Measurements from ENCODE around the gene KAZN.

KAZN gene

GRCh38 chr1:15070145-15070748 is 471.8 kb downstream of the KAZN start:
- no peak for DNase-seq

GRCh38 chr1:15071936-15072335 is 473.5 kb downstream of the KAZN start:
- no peak for DNase-seq

- no peak for DNase-seq
These were observed 475.4 kb downstream of the KAZN start for GRCh38 chr1:15073799-15074308.

- DNase-seq, result no peak
These were observed 476.7 kb downstream of the KAZN start for GRCh38 chr1:15075175-15075574.

- no peak for DNase-seq
These were observed 477.3 kb downstream of the KAZN start for GRCh38 chr1:15075817-15076216.

GRCh38 chr1:15076807-15077206 is 478.3 kb downstream of the KAZN start:
- no peak for DNase-seq

- no peak for DNase-seq
These were observed 478.9 kb downstream of the KAZN start for GRCh38 chr1:15077384-15077783.

- DNase-seq, result no peak
These were observed 482.0 kb downstream of the KAZN start for GRCh38 chr1:15080328-15081007.

- DNase-seq, result no peak
These were observed 482.6 kb downstream of the KAZN start for GRCh38 chr1:15081102-15081501.

GRCh38 chr1:15083578-15083977 is 485.1 kb downstream of the KAZN start:
- no peak for DNase-seq

GRCh38 chr1:15088281-15088971 is 489.9 kb downstream of the KAZN start:
- no peak for DNase-seq

GRCh38 chr1:15089258-15089992 is 490.9 kb downstream of the KAZN start:
- DNase-seq, result no peak

GRCh38 chr1:15090373-15090772 is 491.9 kb downstream of the KAZN start:
- no peak for DNase-seq

GRCh38 chr1:15094056-15094455 is 495.6 kb downstream of the KAZN start:
- DNase-seq, result no peak

- DNase-seq, result no peak
These were observed 496.4 kb downstream of the KAZN start for GRCh38 chr1:15094719-15095495.

- no peak for DNase-seq
These were observed 497.0 kb downstream of the KAZN start for GRCh38 chr1:15095496-15095875.

GRCh38 chr1:15096293-15096692 is 497.8 kb downstream of the KAZN start:
- no peak for DNase-seq

GRCh38 chr1:15098176-15099125 is 500.0 kb downstream of the KAZN start:
- DNase-seq, result no peak

- no peak for DNase-seq
These were observed 501.1 kb downstream of the KAZN start for GRCh38 chr1:15099441-15100120.

GRCh38 chr1:15100121-15100879 is 501.8 kb downstream of the KAZN start:
- peak; percentile 23 for DNase-seq
